NCI-H774 (cell line): ENCODE data around the gene DMAP1.

Experiments used
- DNase-seq: peaks from one replicate; lab custom pipeline; 2025; lab: John Stamatoyannopoulos, UW

DMAP1 gene

DNA sequence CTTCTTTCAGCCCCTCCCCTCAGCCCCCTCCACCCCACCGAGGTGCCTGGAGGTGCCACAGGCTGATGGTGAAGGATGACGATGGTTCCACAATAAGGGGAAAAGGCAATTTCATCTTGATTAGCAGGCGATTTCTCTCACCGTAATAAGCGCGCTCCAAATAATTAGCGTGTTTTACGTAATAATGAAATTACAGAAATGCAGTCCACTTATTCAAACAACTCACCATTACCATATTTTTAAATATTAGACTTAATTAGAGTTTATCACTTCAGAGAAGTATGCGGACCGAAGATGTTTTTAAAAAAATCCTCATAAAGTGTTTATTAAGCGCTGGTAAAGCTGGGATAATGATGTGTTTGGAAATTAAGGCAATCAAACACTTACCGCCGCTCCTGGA is 14.9 kb downstream of the DMAP1 start:
- no peak for DNase-seq

DNA sequence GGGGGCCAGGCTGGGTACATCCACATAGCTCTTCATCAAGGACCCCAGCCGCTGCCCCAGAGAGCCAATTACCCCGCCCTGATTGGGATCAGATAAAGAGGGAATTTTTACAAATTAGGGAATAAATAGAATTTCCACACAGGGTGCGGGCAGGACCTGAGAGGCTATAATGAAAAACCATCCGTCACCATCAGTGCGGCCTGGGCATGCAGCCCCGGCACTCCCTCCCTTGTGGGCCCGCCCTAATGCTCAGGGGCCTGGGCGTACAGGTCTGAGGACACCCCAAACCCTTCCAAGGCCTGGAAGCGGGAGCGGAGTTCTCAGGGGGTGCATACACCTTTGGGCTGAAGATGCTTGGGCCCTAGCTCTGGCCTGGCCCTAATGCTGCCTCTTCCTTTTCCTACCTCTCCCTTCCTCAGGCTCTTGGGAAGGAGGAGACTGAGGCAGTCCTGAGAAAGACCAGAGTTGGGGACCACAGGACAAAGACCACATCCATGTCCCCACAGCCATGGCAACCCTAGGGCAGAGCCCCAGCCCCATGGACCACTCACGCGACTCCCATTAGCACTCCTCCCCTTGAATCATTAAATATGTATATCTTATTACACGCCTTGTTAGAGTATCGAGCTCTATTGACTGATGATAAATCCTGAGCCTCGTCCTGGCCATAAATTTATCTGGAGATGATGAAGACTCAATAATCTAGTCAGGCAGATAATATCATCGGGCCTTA is 16.3 kb downstream of the DMAP1 start:
- DNase-seq = no peak

DNA sequence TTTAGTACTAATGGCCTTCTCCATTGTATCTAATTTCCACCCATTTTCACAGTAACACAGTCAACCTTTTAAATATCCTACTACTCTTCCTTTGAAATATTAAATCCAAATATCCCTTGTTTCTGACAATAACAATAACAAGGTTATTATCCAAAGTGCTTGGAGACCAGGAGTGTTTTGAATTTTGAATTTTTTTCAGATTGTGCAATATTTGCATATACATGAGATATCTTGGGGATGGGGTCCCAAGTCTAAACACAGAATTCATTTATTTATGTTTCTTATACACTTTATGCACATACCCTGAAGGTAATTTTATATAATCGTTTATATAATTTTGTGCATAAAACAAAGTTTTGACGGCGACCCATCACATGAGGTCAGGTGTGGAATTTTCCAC is 17.5 kb downstream of the DMAP1 start:
- no peak for DNase-seq

DNA sequence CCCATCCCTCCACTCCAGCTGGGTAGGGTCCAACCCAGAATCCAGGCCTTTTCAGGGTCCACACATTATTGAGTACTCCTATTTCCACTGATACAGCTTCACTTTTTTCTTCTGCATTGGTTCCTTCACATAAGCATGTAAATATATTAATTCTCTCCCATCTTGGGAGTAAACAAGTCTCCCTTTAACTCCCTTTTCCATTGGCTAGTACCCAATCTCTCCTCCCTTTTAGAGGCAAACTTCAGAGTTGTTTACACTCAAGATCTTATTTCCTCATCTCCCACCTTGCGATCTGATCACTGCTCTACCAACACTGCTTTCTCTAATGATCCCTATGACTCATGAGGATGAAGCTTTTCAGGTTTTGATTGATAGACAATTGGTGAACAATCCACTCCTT is 20.3 kb downstream of the DMAP1 start:
- DNase-seq = no peak

DNA sequence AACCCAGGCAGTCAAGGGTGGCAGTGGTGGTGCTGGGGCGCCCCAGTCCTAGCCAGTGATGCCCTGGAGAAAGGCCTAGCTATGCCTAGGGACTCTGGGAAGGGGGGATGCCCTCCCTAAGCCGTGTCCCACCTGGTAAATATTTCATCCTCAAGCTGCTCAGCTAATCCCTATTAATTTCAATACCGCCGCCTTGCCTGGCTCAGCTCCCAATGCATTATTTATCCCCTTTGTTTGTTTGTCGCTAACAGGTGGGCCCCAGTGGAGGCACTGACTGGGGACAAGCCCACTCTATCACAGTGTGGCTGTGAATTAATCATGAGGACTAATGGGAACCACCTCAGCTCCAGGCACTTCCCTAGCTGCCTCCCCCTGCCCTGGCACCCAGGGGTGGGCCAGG is 22.5 kb downstream of the DMAP1 start:
- DNase-seq = peak; percentile 60

GRCh38 chr1:44236490-44237272 is 23.4 kb downstream of the DMAP1 start:
- no peak for DNase-seq

DNA sequence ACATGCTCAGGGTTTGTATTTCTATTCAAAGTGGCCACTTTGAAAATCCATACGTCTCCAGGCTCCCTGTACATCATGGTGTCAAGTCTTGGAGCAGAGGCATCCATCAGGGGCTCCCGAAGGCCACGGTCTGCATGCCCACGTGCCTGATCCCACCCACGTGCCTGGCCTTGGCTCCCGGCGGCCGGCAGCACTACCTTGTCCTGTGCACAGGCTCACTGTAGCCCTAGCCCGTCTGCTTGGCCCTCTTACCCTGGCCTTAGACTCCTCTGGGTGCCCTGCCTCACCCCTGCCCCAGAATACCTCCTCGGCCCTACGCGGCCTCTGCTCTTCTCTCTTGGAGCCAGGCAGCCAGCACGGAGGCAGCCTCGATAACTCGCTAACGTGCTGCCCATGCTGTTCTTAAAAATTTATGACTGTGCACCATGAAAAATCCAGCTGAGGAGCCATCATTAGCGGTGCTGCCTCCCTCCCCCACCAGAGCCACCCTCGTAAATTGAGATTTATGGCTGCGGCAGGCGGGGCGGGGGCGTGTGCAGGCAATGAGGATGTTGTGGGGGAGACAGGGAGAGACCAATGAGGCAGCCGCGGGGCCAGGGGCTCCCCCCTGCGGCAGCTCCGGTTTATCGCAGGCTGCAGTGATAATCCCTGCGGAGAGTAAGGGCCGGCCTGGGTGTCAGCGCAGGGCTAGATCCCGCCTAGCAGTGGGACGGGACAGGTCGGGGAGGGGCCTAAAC is 24.6 kb downstream of the DMAP1 start:
- no peak for DNase-seq

GRCh38 chr1:44238660-44239059 is 25.4 kb downstream of the DMAP1 start:
- no peak for DNase-seq

DNA sequence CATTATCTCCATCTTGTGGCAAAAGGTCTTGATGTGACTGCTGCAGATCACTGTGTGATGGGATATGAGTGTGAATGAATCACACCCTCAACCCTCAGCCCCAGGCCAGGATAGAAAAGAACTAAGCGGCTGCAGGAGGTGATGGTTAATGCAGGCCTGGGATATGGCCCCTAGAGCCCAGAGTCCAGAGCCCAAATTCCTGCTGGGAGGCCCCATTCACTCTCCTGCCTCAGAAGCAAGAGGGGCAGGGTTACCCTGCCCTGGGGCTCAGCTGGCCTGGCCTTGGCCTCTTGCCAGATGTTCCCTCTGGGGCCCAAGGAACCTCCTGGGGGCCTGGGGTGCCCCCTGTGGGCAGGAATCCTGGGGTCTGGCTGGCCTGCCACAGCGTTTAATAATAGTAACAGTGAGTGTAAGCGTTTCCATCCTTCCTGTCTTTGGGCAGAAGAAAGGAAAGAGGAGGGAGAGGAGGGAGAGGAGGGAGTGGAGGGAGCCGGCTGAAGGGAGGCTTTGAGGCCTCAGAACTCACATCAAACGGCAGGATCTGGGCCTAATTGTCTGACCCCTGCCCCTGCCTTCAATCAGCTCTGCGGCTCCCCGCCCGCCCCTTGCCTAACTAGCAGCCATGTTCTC is 26.2 kb downstream of the DMAP1 start:
- no peak for DNase-seq

GRCh38 chr1:44239961-44240371 is 26.7 kb downstream of the DMAP1 start:
- no peak for DNase-seq

GRCh38 chr1:44240802-44241671 is 27.8 kb downstream of the DMAP1 start:
- no peak for DNase-seq

GRCh38 chr1:44242746-44243145 is 29.5 kb downstream of the DMAP1 start:
- no peak for DNase-seq

DNA sequence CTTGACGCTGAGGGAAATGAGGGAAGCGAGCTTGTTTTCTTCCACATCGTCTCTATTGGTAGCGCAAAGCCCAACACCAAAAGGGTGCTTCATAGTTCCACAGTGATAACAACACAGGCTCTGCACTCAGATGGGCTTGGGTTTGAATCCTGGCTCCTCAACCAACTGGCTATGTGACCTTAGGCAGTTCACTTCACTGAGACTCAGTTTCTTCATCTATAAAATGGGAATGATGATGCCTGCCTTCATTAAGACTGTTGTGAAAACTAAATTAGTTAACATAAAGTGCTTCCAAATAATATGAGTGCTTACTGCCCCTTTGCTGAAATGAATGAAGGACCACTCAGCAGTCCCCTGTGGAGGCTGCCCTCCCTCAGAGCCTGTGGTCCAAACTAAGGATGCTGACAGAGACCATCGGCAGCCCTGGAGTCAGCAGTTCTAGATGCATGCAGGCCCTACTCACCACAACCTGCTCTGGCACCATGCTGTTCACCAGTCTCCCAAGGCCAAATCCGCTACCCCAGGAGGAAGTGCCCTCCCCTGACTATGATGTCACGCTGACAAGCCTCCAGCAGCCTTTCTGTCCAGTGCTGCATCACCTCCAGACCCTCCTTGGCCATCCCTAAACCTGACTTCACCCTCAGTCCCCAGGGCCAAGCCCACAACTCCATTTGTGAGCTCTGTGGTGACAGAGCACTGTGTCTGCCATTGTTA is 30.7 kb downstream of the DMAP1 start:
- no peak for DNase-seq

DNA sequence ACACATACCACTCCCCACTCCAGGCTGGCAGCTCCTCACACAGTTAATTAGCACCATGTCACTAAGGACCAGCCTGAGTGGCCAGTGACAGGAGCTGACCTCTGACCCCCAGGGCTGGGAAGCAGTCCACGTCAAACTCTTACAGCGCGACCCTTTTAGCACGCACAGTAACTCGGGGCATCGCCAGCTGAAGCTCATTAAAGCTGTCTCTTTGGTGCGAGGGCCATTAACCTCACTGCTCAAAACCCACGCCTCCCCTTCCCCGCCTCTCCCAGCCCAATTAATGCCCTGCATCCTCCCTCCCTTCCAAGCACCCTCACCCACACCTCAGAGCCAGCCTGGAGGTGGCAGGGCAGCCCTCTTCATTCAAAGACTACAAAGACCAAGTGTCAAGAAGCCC is 31.7 kb downstream of the DMAP1 start:
- DNase-seq = no peak

GRCh38 chr1:44246806-44247205 is 33.5 kb downstream of the DMAP1 start:
- peak; percentile 40 for DNase-seq

DNA sequence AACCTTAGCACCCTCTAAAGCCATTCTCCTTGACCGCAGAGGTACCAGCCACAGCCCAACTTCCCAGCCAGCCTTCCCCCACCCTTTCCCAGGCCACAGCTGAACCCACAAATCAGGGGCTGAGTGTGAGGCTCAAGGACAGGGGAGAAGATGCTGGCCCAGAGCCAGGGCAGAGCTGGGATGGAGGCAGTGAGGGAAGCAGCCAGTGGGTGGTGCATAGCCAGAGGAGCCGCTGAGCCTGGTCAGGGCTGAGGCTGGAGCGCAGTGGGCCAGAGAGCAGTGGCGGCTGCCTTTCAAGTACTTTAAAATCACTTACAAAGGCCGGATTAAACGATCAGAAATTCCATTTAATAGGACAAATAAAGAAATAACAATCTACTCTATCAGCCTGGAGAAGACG is 36.3 kb downstream of the DMAP1 start:
- peak; percentile 57 for DNase-seq

- no peak for DNase-seq
These were observed 37.0 kb downstream of the DMAP1 start for GRCh38 chr1:44250068-44250781.

DNA sequence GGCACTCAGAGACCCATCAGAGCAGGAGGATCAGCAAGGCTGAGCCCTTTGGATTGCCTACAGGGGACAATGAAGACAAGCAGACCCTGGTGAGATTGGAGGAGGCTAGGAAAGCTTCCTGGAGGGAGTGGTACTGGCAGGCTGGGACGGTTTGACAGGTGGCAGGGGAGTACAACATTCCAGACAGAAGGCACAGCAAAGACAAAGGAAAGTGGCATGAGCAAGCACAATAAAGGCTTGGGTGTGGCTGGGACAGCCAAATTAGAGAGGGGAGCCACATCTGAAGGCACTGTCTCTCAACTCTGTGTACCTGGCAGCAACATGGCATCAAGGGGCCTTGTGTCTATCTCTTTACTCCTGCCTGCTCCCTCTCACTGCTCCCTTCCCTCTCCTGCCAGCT is 38.2 kb downstream of the DMAP1 start:
- DNase-seq = no peak

- peak; percentile 44 for DNase-seq
These were observed 38.9 kb downstream of the DMAP1 start for GRCh38 chr1:44251989-44252671.
